HG03196 (cell line): Measurements from ENCODE around the gene SKP1.
"Not testable (repeated sequence)": the region's sequence is repeated elsewhere in the genome, so short reads cannot be mapped to it uniquely, and the experiment has no call there.

Experiments
- ATAC-seq: cut with Tn5 transposase; IDR thresholded peaks from one replicate; pipeline ENCODE4 v1.9.1; 2021; ENCODE audit not compliant: unreplicated experiment

Gene SKP1

DNA sequence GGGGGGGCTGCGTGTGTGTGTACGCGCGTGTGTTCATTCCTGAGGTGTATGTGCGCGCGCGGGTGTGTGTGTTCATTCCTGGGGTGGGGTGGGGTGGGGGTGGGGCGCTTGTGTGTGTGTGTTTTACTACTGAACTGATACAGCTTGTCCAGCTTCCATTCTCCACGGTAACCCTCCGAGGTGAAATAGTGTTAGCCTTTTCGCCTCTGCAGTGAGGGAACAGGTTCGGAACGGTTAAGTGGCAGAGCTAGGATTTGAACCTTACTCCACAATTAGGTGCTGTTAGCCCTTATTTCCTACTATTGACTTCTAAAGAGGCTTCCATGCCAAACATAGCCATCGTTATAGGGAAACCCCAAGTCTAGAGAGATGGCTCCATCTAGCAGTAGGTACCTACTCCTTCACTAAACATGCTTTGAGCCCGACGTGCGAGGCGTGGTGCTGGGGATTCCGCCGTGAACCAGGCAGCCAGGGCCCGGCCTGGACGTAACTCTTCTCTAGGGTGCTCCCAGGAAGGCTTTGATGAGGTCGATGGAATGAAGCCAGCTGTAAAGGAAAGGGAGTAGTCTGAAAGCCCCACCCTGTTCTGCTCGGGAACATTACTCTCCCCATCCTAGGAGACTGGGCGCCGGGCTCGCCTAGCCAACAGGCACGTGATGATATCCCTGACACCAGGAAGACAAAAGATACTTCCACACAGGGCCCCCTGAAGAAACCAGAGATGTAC is 782 bp upstream of the SKP1 start:
- ATAC-seq: no peak

DNA sequence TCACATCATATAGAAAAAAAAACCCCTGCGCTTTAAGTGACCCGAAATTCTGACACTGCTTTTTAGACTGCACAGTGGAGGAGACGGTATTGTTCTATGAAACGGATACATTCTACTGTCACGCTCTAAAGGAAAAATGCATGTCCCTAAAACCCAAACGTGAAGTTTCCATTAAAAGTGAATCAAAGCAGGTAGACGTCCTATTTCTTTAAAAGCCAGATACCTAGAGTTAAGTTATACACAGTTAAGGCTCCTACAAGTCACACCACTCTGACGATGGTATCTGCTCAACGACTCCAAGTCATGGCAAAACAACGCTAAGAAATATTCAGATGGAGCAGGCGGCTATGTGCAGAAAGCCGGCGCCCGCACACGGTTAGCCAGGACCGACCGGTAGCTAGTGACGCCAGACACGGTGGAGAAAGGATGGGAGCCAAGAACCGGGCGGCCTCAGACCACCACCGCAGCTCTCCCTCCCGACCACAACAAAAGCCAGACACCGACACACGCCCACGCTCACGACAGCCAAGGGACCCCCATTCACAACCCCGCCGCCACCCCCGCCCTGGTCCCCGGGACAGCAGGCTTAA is 734 bp downstream of the SKP1 start:
- no peak for ATAC-seq

DNA sequence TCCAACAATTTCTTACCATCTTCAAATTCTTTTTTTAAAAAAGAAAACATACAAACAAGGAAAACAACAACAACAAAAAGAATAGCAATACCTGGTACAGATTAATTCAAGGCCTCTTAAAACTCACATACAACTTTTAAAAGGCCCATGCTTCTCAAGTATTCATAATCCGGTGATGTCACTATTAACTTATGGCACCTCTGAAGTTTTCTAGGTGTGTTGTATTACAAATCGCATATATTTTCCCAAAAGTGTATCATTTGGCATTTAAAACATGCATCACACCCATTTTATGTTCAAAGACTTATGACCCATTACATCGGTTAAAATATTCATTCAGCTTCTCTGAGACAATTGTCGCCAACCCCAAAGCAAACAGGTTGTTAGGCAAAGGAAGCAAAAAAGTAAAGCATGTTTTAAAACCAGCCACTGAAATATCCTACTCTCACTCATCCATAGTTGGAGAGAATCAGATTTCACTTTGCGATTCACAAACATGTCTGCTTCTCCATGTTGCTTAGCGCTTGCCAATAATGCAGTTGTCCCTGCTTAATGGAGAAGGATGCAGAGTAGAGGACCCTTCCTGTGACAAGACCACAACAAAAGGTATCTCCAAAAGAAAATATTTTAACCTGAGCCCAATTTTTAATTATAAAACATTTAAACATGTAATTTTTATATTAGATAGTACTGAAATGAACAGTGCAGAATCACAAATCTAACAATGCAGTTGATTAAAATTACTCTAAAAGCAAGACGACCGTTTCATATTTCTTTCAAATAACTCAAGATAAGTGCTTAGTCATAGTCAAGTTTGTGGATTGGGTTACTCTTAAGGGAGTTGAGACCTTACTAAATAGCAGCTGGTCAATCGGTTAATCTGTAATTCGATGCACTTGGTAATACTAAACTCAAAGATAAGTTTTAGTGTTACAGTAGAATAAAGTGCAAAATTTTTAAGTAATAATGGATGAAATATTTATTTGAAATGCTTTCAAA is 1.6 kb downstream of the SKP1 start:
- ATAC-seq: no peak

DNA sequence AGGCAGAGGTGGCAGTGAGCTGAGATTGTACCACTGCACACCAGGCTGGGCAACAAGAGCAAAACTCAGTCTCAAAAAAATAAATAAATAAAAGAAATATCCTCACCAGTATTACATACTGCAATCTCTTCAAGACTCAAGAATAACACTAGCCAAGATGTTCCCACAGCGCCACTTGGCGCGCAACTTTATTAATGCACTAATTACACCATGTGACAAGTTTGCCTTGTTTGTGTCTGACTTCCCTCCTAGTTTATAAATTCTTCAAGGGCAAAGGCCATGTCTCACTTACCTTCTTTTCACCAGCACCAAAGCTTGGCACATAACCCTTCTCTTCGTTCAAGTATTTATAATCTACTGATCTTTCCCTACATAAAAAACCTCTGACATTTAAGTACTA is 4.8 kb downstream of the SKP1 start:
- no peak for ATAC-seq

DNA sequence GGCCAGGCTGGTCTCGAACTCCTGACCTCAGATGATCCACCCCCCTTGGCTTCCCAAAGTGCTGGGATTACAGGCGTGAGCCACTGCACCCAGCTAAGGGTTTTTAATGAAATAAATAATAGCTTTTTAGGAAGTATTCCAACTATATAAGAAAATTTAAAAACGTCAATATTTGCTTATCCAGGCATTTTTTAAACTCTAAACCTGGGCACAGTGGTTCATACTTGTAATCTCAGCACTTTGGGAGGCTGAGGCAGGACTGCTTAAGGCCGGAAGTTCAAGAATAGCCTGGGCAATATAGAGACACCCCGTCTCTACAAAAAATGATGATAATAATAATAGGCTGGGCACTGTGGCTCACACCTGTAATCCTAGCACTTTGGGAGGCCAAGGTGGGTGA is 14.2 kb downstream of the SKP1 start:
- ATAC-seq: no peak

DNA sequence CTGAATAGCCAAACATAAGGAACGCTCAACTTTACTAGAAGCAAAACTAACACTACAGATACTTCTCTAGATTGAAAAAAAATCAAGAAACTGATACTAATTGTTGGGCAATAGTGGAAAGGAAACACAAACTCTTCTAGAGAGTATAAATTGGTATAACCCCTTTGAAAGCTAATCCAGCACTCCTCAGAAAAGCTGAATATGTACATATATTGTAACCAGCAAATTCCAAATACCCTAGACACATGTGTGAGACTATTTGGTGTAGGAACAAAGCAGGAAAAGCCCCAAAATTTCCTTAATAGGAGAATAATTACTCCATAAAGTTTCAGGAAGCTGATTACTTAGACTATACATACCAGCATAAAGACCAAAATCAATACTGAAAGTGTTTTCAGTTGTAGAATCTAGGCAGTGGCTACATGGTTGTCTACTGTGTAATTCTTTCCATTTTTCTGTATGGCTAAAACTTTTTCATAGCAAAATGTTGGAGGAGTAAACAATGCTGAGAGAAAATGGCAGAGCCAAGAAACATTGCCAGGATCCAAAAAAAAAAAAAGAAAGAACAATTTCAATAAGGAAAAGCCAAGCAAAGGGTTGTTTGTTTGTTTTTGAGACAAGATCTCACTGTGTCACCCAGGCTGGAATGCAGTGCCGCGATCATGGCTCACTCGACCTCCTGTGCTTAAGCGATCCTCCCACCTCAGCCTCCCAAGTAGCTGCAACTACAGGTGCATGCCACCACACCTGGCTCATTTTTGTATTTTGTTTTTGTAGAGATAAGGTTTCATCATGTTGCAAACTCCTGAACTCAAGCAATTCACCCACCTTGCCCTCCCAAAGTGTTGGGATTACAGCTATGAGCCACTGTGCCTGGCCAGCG is 15.0 kb downstream of the SKP1 start:
- ATAC-seq: no peak

DNA sequence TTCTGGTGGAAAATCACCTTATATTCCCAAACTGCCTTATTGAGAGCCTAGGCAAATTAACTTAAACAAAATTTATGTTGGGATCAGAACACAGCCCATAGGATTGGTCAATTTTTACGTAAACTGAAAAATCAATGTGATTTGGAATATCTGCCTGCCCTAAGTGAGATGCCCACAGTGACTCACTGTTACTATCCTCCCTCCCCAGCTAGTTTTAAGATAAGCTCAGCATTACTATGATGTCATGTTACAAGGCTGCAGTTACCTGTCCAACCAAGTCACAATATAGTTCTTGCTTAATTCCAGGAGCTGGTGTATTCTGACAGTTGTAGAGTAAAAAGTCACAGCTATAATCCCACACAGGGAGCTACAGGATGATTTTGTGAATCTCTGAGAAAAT is 23.1 kb downstream of the SKP1 start:
- no peak for ATAC-seq

DNA sequence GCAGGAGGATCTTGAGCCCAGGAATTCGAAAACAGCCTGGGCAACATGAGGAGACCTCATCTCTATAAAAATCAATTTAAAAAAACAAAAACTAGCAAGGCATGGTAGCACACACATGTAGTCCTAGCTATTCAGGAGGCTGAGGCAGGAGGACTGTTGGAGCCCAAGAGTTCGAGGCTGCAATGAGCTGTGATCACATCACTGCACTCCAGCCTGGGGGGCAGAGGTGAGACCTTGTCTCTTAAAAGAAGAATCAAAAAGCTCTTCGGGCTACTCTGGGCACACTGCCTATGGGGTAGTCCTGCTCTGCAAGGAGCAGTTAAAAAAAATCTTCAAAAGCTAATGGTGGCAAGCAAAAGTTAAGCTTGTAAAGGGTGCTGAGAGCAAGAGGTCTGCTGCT is 23.5 kb downstream of the SKP1 start:
- no peak for ATAC-seq

DNA sequence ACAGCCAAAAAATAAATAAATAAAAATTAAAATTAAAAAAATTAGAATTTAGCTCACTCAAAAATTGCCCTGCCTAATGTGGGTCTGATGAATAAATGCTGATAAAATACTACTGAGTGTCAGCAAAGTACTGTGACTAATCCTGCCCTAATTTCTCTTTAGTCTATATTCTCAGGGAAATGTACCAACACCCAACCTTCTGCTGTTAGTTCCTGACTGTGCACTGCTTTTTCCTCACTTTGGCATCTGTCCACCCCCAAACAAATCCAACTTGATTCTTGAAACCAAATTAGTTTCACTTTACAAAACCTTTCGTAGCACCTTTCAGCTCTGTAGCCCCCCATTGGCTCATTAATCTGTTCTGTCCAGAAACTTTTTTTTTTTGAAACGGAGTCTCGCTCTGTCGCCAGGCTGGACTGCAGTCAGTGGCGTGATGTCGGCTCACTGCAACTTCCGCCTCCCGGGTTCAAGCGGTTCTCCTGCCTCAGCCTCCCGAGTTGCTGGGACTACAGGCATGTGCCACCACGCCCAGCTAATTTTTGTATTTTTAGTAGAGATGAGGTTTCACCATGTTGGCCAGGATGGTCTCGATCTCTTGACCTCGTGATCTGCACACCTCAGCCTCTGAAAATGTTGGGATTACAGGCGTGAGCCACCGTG is 24.4 kb downstream of the SKP1 start:
- ATAC-seq: not testable (repeated sequence)

DNA sequence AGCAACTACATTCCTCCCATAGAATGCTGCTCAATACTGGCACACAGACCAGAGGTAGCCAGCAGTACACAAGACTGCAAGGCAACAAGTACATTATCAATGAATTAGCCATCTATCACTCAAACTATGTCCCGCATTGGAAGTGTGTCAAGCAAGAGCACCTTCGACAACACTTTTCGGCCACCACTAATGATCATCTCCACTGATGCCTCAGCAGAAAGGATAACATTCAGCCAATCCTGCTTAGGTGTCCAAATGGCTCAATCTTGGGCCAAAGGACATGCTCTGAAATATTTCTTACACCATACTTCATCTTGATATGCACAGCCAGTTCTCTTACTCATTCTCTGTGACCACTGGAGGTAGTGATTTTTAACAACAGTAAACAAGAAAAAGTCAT is 25.0 kb downstream of the SKP1 start:
- ATAC-seq: no peak

DNA sequence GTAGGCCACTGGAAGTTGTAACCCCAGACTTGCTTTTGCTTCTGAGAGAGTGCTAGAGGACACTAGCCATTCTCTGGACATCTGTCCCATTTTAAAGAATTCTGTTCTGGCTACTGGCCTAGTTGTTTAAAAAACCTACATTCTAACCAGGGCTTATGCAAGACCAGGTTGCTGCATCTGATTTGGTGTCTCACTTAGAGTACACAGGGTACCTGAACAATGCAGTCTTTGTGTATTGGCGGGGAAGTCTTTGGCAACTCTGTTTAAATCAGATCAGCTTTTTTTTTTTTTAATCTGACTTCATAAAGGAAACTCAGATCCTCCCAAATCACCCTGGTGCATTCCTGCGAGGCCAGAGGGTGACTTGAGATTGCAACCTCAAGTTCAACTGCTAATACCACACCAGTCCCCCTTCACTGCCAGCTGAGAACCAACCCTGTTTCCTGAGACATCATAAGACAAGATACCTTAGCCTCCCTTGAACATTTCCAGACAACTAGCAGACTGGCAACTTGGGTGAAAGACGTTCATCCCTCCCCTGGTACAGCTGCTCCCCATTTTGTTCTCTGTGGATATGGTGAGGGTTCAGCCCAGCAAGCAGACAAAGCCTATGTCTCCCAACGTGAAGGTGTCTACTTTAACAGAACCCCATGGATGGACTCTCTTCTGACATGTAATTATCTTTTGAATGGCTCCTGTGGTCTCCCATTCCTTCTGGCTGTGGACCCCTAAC is 27.0 kb downstream of the SKP1 start:
- ATAC-seq: no peak

DNA sequence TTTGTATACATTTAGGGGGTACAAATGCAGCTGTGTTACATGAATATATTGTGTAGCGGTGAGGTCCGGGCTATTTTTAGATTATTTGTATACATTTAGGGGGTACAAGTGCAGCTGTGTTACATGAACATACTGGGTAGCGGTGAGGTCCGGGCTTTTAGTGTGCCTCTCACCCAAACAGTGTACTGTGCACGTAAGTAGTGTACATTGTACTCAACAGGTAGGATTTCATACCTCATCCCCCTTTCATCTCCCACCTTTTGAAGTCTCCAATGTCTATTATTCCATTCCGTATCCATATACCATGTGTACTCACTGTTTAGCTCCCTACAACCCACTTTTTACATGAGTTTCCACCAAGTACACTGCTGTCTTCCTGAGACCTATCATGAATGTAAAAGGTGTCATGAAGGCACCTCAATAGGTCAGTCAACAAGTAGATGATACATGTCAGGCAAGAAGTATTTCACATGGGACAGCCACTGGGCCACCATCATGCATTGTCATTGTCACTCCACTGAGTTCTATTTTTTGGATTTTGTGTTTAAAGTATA is 27.7 kb downstream of the SKP1 start:
- no peak for ATAC-seq

DNA sequence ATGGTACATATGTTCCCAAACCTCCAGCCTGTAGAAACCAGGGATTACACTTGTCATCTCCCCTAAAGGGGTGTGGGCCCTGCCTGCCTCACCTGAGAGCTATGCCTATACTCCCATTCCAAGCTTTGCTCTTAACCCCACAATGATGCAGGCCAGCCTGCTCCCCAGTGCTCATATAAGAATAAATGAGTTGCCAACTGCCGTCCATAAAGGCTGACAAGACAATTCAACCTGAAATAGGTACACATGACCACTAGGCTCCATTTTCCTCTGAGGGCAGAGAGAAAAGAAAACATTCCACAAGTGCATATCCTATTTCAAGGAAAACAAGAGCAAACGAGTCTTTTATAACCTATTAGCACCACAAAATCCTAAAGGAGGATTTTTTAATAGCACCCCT is 28.4 kb downstream of the SKP1 start:
- no peak for ATAC-seq

DNA sequence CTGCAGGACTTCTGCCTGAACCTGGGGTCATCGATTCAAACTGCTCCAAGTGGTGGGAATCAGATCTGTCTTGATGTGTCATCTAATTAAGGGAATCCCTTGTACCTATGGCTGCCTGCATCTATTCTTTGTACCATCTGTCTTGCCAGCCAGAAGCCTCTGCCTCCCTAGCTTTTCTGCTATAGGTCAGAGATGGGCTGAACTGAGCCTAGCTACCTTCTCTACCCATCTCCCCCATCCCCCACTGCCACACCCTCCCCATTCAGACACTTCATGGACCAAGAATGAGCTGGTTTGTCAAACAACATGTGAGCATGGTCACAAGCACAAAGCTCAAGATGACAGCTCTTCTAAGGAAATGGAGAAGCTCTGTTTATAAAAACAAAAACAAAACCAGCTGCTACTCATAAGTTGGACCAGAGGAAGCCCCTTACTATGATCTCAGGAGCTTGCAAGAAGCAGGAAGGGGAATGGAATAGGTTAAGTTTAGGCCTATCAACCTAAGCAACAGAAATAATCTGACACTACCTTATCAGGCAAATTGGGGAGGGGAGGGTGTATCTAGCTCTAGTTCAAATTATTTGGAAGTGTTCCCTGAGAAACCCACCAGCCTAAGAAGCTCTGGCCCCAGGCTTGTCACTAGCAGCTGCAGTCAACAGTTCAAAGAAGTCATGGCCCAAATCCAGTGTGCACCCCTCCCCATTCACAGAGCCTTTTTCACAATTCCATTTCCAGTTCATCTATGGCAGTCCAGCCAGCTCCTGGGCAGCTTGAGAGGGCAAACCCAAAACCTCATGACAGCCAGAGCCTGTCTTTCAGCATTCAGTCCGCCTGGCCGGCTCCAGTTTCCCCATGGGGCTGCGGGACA is 29.9 kb downstream of the SKP1 start:
- no peak for ATAC-seq

DNA sequence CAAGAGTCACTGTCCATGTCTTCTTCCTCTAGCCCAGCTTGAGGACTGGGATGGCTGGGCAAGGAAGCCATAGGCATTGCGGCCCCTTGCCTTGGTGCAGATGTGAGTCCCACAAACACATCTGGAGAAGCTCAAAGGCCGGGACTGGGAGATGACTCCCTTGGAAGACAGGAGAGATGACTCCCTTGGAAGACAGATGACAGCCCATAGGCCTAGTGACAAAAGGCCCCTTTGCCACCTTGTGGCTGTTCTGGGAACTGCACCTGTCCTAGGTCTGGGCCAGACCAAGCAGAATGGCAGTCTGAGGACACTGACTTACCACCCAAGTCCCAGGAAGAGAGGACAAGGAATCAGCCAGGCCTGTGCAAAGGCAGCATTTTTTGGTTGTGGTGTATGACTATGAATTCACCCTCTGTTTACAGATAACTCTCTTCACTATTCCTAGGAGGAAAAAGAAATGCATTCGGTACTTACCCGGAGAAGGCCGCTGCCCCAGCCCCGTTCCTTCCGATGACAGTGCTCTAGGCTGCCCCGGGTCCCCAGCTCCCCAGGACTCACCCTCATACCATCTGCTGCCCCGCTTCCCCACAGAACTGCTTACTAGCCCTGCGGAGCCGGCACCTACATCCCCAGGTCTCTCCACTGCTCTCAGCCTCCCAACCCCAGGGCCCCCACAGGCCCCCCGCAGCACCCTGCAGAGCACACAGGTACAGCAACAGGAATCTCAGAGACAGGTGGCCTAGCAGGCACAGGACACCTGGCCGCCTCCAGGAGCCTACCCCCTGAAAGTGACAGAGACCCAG is 30.8 kb downstream of the SKP1 start:
- peak; percentile 48 for ATAC-seq

DNA sequence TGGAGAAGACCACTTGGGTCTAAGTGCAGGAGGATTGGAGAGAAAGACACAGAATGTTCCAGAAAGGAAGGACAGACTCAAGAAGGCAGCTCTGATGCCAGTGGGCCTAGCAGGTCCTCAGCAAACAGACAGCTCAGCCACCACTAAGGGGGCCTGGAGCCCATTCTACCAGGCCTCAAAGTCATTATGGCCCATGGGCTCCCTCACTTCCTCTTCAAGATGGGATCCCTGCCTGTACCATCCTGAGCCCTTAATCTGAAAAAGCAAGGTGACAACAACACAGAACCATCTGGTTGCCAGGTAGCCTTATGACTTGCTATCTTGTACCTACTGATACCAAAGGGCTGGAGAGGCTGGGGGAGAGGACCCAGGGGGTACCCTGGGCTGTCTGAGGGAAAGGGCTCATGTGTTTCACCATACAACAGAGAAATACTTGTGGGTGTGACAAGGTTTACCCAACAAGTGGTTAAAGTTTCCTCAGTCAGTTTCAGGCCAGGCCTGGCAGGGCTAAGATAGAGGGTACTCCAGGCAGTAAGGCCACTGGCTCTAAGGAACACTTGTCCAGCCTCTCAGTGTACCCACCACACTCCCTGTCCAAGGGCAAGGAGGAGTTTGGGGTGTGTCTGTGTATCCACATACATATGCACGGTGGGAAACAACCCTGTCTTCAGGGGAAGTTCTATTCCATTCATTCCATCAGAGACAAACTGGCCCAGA is 31.6 kb downstream of the SKP1 start:
- ATAC-seq: no peak
